Measurements from ENCODE around the gene SNX15.

- TF ChIP-seq CTCF (IDR thresholded peaks at IDR 0.05; ENCODE audit: insufficient read depth, low read length) (no peak), REST (IDR thresholded peaks at IDR 0.05; ENCODE audit: insufficient replicate concordance, low read depth) (no peak)
Observed at GRCh38 chr11:65017937-65018336, 9.3 kb upstream of the SNX15 start.

All from HL-60 (cell line).